ENCODE results near the gene CLN6. TPM values are rescaled to one million over a fixed set of nuclear protein-coding genes. Genes with fewer than 3 reads are reported as not detected.
"Not testable (repeated sequence)": the region's sequence is repeated elsewhere in the genome, so short reads cannot be mapped to it uniquely, and the experiment has no call there.

Gene CLN6
- total and polyA plus RNA-seq, 12 donors, result 9.2 to 36.6 (median 25.8) TPM

- H3K27me3 ChIP-seq, result no peaks in the 10 kb centered on the region
- TF ChIP-seq CTCF (IDR thresholded peaks at IDR 0.05), result no peak
- peak in 2 of 7 donors; percentile 19 to 55 for DNase-seq
- H3K36me3 ChIP-seq (replicated peaks in 1 of 2), result no peaks in the 10 kb centered on the region
- WGBS, 4 donors, result 0 to 4% (median 1%) methylated on average over 2 to 38 of the region's 39 CpGs
- peak overlapping the region; percentile 56 to 92 (median 77) for H3K4me3 ChIP-seq
- H3K4me1 ChIP-seq (replicated peaks in 1 of 2), result peaks cover 8 to 27% of the 10 kb centered on the region in 2 donors
- intact Hi-C loops (cut with DNase I), result no loop called here
- no peaks in the 10 kb centered on the region for H3K9me3 ChIP-seq (replicated peaks in 1 of 3)
- peak overlapping the region in 4 of 5 donors; percentile 58 to 89 (median 80) for H3K27ac ChIP-seq
Measured at GRCh38 chr15:68228971-68229385, 550 bp downstream of the CLN6 start.

DNA sequence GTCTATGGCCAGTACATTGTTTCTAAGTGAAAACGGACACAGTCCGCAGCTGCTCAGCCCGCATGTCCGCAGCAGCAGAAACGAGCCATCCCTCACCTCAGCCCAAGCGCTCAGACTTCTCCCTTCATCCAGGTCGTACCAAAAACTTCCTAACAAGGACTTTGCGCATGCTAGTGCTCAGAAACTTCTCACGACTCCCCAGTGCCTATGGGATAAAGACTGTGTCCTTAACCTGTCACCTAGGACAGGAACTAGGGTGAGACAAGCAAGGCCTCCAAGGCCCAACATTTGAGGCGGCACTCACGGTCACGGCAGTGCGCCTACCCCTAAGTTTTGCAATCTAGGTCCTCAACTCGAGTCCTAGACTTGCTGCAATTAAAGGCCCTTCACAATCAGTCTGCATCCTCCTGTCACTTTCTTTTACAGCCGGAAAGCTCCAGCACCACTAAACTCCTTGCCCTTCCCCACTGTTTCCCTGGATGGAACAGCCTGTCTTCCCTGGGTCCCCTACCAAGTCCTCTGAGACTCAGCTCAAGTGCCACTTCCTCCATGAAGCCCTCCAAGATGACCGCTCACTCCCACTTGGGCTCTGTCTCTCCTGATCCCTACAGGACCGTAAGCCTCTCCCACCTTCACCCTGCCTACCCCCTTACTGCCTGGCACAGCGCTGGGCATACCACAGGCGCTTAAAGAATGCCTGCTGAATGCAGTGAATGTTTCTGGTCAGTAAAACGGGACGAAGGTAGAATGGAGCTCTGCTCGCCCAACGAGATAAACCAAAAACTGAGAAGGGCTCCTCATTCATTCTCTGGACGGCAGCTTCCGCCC, 1.2 kb downstream of the CLN6 start:
- no peaks in the 10 kb centered on the region for H3K9me3 ChIP-seq (replicated peaks in 1 of 3)
- TF ChIP-seq CTCF (IDR thresholded peaks at IDR 0.05) (no peak), POLR2A (IDR thresholded peaks at IDR 0.05) (no peak)
- intact Hi-C loops (cut with DNase I), result no loop called here
- peaks cover 8 to 27% of the 10 kb centered on the region in 2 donors for H3K4me1 ChIP-seq (replicated peaks in 1 of 2)
- WGBS, 4 donors, result 38 to 43% (median 41%) methylated on average over 20 to 25 of the region's 25 CpGs
- no peaks in the 10 kb centered on the region for H3K36me3 ChIP-seq (replicated peaks in 1 of 2)
- H3K4me3 ChIP-seq, result peak overlapping the region; percentile 56 to 92 (median 77)
- no peaks in the 10 kb centered on the region for H3K27me3 ChIP-seq
- H3K27ac ChIP-seq, result peak overlapping the region in 2 of 5 donors; percentile 87 to 89
- peak in 1 of 7 donors; percentile 55 for DNase-seq

DNA sequence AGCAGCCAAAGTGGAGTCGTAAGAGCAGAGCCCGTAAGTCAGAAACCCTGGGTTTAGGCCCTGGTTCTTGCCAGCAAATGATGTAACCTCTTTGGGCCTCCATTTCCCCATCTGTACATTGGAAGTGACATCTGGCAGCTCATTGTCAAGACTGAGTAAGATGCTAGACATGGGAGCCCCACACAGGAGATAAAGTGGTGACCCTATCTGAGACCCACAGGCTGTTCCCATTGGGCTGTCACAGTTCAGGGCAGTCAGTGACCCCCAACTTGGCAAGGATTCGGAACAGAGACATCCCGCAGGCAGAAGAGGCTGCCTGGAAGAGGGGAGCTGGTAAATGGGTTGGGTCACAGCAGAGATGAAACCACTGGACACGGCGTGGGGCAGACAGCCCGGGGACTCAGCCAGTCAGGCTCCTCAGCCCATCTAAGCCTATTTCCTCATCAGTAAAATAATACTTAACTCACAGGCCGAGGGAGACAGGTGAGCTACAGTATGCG, 1.8 kb downstream of the CLN6 start:
- intact Hi-C loops (cut with DNase I), result no loop called here
- Histone ChIP-seq H3K27ac (no peak overlapping the region), H3K36me3 (replicated peaks in 1 of 2) (no peaks in the 10 kb centered on the region), H3K4me3 (no peak overlapping the region), H3K4me1 (replicated peaks in 1 of 2) (peaks cover 8 to 27% of the 10 kb centered on the region in 2 donors), H3K27me3 (no peaks in the 10 kb centered on the region), H3K9me3 (replicated peaks in 1 of 3) (no peaks in the 10 kb centered on the region)
- TF ChIP-seq CTCF (IDR thresholded peaks at IDR 0.05) (no peak), POLR2A (IDR thresholded peaks at IDR 0.05) (no peak)
- 83 to 89% (median 87%) methylated on average over 5 to 9 of the region's 9 CpGs for whole genome bisulfite sequencing, 4 donors
- peak in 1 of 7 donors; percentile 51 for DNase-seq

DNA sequence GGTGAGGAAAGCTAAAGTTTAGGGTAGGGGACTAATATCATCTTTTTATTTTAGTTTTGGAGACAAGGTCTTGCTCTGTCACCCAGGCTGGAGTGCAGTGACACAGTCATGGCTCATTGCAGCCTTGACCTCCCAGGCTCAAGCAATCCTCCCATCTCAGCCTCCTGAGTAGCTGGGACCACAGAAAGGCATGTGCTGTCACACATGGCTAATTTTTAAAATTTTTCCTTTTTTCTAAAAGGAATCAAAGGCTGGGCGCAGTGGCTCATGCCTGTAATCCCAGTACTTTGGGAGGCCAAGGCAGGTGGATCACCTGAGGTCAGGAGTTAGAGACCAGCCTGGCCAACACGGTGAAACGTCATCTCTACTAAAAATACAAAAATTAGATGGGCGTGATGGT, 4.1 kb downstream of the CLN6 start:
- H3K4me1 ChIP-seq (replicated peaks in 1 of 2), result peaks cover 8 to 27% of the 10 kb centered on the region in 2 donors
- DNase-seq; H3K27me3 ChIP-seq; H3K27ac ChIP-seq; H3K9me3 ChIP-seq (replicated peaks in 1 of 3); H3K4me3 ChIP-seq; intact Hi-C loops (cut with DNase I); H3K36me3 ChIP-seq (replicated peaks in 1 of 2): not testable (repeated sequence)
- 94 to 96% (median 95%) methylated on average over 4 of the region's 4 CpGs for WGBS, 4 donors

Measured in adrenal gland (tissue), 12 donors.